Bronchial epithelial cell (primary cell): ENCODE results near the gene SURF6. TPM values are rescaled to one million over a fixed set of nuclear protein-coding genes. Genes with fewer than 3 reads are reported as not detected.
"Not testable (repeated sequence)": the region's sequence is repeated elsewhere in the genome, so short reads cannot be mapped to it uniquely, and the experiment has no call there.

Source experiments
- DNase-seq: peaks from one replicate; pipeline ENCODE4 v3.0.0-alpha.2; 2010; ENCODE audit warnings: low read depth
- FAIRE-seq: peaks from 2 replicates; lab custom pipeline; 2011; peaks lifted over from hg19 to GRCh38; lab: Jason Lieb, UNC
- H3K27me3 ChIP-seq: 2 replicates; pipeline ENCODE4 v1.5.1; 2011; ENCODE audit warnings: low read length; ENCODE audit not compliant: control insufficient read depth, insufficient read depth
- H3K36me3 ChIP-seq: 2 replicates; pipeline ENCODE4 v1.5.1; 2011; ENCODE audit warnings: low read length; ENCODE audit not compliant: control insufficient read depth, insufficient read depth
- H3K4me3 ChIP-seq: 2 replicates; pipeline ENCODE4 v1.5.1; 2011; ENCODE audit warnings: mild to moderate bottlenecking, low read depth, low read length, control low read depth
- total RNA-seq: library from RNA; depleted of rRNA; stranded (reverse); fragments of >200 nt; gene quantifications from 2 replicates; pipeline ENCODE4 v1.2.1, GENCODE V29; 2014
- TF ChIP-seq, protein P1 (sequence below): IDR thresholded peaks from 2 replicates; pipeline ENCODE4 v1.5.1; 2011; ENCODE audit warnings: mild to moderate bottlenecking, moderate library complexity, low read length, control low read depth, inconsistent platforms; ENCODE audit not compliant: insufficient read depth, severe bottlenecking

The SURF6 gene
- total RNA-seq, 1 donor from 2014 or later = 9.0 TPM

DNA sequence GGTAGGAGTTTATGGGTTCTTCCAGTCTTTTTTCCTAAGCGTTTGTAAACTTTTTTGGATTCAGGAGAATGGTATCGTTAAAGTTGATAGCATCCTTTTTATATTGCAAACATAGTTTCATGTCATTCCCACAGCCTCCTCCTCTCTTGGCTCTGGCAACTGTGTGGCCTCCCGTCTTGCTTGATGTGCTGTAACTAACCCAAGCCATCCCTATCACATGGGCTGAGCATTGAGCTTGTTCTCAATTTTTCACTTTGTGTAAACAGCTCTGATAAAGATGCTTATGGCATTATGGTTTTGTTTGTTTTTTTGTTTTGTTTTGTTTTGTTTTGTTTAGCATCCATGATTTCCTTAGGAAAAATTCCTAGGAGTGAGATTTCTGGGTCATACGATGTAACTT is 44.7 kb upstream of the SURF6 start:
- Histone ChIP-seq H3K27me3 (no peaks in the 10 kb centered on the region), H3K4me3 (no peak overlapping the region), H3K36me3 (no peaks in the 10 kb centered on the region)
- DNase-seq (no peak), FAIRE-seq (no peak)
- TF ChIP-seq, protein P1, sequence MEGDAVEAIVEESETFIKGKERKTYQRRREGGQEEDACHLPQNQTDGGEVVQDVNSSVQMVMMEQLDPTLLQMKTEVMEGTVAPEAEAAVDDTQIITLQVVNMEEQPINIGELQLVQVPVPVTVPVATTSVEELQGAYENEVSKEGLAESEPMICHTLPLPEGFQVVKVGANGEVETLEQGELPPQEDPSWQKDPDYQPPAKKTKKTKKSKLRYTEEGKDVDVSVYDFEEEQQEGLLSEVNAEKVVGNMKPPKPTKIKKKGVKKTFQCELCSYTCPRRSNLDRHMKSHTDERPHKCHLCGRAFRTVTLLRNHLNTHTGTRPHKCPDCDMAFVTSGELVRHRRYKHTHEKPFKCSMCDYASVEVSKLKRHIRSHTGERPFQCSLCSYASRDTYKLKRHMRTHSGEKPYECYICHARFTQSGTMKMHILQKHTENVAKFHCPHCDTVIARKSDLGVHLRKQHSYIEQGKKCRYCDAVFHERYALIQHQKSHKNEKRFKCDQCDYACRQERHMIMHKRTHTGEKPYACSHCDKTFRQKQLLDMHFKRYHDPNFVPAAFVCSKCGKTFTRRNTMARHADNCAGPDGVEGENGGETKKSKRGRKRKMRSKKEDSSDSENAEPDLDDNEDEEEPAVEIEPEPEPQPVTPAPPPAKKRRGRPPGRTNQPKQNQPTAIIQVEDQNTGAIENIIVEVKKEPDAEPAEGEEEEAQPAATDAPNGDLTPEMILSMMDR = no peak

- DNase-seq = no peak
- Histone ChIP-seq H3K36me3 (no peaks in the 10 kb centered on the region), H3K27me3 (no peaks in the 10 kb centered on the region), H3K4me3 (no peak overlapping the region)
- TF ChIP-seq, protein P1 = no peak
- FAIRE-seq = no peak
Observed at GRCh38 chr9:133379153-133380086, 43.4 kb upstream of the SURF6 start.

DNA sequence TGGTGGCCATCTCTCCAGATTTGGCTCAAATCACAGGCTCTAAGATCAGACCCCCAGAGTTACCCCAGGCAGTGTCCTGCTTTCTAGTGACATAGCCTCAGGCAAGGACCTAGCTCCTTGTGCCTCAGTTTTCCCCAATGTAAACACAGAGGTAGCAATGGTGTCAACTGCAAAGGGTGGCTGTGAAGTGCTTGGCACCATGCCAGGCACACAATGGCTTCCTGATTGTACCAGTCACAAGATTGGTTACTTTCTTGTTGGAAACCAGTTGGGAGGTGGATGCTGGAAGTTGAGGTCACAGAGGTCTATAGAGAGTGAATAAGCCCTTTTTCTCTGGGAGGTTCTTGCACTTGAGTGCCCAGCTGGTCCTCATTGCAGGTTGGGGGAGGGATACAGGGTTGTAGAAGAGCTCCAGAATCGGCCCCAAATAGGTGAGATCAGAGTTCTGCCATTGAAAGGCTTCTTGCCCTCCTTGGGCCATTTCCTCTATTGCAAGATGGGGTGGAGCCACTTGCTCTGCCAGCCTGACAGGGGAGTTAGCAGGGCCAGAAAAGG is 42.5 kb upstream of the SURF6 start:
- no peak overlapping the region for H3K4me3 ChIP-seq
- TF ChIP-seq, protein P1 = no peak
- H3K27me3 ChIP-seq = no peaks in the 10 kb centered on the region
- no peak for FAIRE-seq
- no peaks in the 10 kb centered on the region for H3K36me3 ChIP-seq
- no peak for DNase-seq

DNA sequence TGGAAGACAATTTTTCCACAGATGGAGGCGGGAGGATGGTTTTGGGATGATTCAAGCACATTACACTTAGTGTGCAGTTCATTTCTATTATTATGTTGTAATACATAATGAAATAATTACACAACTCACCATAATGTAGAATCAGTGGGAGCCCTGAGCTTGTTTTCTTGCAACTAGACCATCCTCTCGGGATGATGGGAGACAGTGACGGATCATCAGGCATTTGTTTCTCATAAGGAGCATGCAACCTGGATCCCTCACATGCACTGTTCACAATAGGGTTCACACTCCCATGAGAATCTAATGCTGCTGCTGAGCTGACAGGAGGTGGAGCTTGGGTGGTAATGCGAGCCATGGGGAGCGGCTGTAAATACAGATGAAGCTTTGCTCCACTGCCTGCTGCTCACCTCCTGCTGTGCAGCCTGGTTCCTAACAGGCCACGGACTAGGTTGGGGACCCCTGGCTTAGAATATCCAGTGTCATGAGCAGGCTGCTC is 41.8 kb upstream of the SURF6 start:
- Histone ChIP-seq H3K4me3 (no peak overlapping the region), H3K36me3 (peaks cover 2% of the 10 kb centered on the region), H3K27me3 (no peaks in the 10 kb centered on the region)
- TF ChIP-seq, protein P1 = no peak
- FAIRE-seq = no peak
- no peak for DNase-seq

GRCh38 chr9:133377280-133377679 is 41.3 kb upstream of the SURF6 start:
- H3K4me3 ChIP-seq, H3K36me3 ChIP-seq, DNase-seq, FAIRE-seq, H3K27me3 ChIP-seq: not testable (repeated sequence)
